GM12891 (cell line): ENCODE results near the gene VAV2.

ENCODE experiments used
- DNase-seq: peaks from one replicate; pipeline ENCODE4 v3.0.0; 2011; ENCODE audit warnings: low spot score; ENCODE audit not compliant: insufficient read length
- FAIRE-seq: peaks from 2 replicates; lab custom pipeline; 2011; peaks lifted over from hg19 to GRCh38; lab: Jason Lieb, UNC
- PAX5 ChIP-seq: IDR thresholded peaks from 2 replicates; pipeline ENCODE4 v1.6.1; 2011; ENCODE audit warnings: low read length, moderate library complexity, mild to moderate bottlenecking; ENCODE audit not compliant: insufficient read depth, severe bottlenecking
- POLR2A ChIP-seq: IDR thresholded peaks from 2 replicates; pipeline ENCODE4 v1.6.1; 2011; ENCODE audit warnings: low read depth, low read length, control low read depth
- POLR2AphosphoS5 ChIP-seq: IDR thresholded peaks from 2 replicates; pipeline ENCODE4 v1.6.1; 2011; ENCODE audit warnings: low read depth, low read length, control low read depth
- POU2F2 ChIP-seq: IDR thresholded peaks from 2 replicates; pipeline ENCODE4 v1.6.1; 2011; ENCODE audit warnings: low read depth, mild to moderate bottlenecking, control low read depth, low read length, moderate library complexity
- SPI1 ChIP-seq: IDR thresholded peaks from 2 replicates; pipeline ENCODE4 v1.6.1; 2011; ENCODE audit warnings: low read depth, low read length, control low read depth
- TAF1 ChIP-seq: IDR thresholded peaks from 2 replicates; pipeline ENCODE4 v1.6.1; 2011; ENCODE audit warnings: low read depth, low read length, control low read depth

The VAV2 gene

GRCh38 chr9:133975511-133975910, 16.6 kb downstream of the VAV2 start:
- TF ChIP-seq TAF1 (no peak), POU2F2 (no peak), SPI1 (no peak), POLR2AphosphoS5 (no peak), PAX5 (no peak), POLR2A (no peak)
- FAIRE-seq (no peak), DNase-seq (no peak)

GRCh38 chr9:133974631-133975341, 17.3 kb downstream of the VAV2 start:
- DNase-seq (no peak), FAIRE-seq (peak; percentile 20)
- TF ChIP-seq POLR2A (no peak), PAX5 (no peak), TAF1 (no peak), SPI1 (no peak), POLR2AphosphoS5 (no peak), POU2F2 (no peak)

- FAIRE-seq = peak; percentile 41
- DNase-seq = no peak
These were observed 18.1 kb downstream of the VAV2 start for GRCh38 chr9:133973791-133974630.

GRCh38 chr9:133973111-133973790, 18.9 kb downstream of the VAV2 start:
- FAIRE-seq (peak; percentile 76), DNase-seq (no peak)
- TF ChIP-seq TAF1 (no peak), POU2F2 (no peak), POLR2A (no peak), PAX5 (peak; percentile 58), SPI1 (no peak), POLR2AphosphoS5 (no peak)

More at GRCh38 chr9:133973791-133974630, 18.1 kb downstream of the VAV2 start:
- TF ChIP-seq POU2F2 = no peak
- no peak for TF ChIP-seq POLR2A
- TF ChIP-seq PAX5 = no peak
- no peak for TF ChIP-seq TAF1
- no peak for TF ChIP-seq SPI1
- no peak for TF ChIP-seq POLR2AphosphoS5

GRCh38 chr9:133971981-133972941, 19.9 kb downstream of the VAV2 start:
- FAIRE-seq (peak; percentile 31), DNase-seq (no peak)
- no peak for TF ChIP-seq POLR2A
- no peak for TF ChIP-seq TAF1
- TF ChIP-seq PAX5 = no peak
- no peak for TF ChIP-seq SPI1
- no peak for TF ChIP-seq POLR2AphosphoS5
- TF ChIP-seq POU2F2 = no peak

GRCh38 chr9:133971121-133971951, 20.8 kb downstream of the VAV2 start:
- TF ChIP-seq POLR2AphosphoS5 = no peak
- no peak for TF ChIP-seq PAX5
- TF ChIP-seq POLR2A = no peak
- no peak for TF ChIP-seq POU2F2
- TF ChIP-seq SPI1 = no peak
- no peak for TF ChIP-seq TAF1
- no peak for DNase-seq
- peak; percentile 40 for FAIRE-seq

GRCh38 chr9:133970581-133971058, 21.5 kb downstream of the VAV2 start:
- DNase-seq = no peak
- TF ChIP-seq POU2F2 (no peak), POLR2AphosphoS5 (no peak), POLR2A (no peak), PAX5 (no peak), SPI1 (no peak), TAF1 (no peak)
- FAIRE-seq = no peak
